Measurements from ENCODE around the gene TNPO3. TPM values are rescaled to one million over a fixed set of nuclear protein-coding genes. Genes with fewer than 3 reads are reported as not detected.

TNPO3 gene
- total and polyA plus RNA-seq, 8 donors = 32.5 to 40.5 (median 37.5) TPM

- TF ChIP-seq CTCF (IDR thresholded peaks at IDR 0.05) = no peak
- peaks cover 0 to 23% of the 10 kb centered on the region in 2 donors for H3K27me3 ChIP-seq
- H3K9me3 ChIP-seq = no peaks in the 10 kb centered on the region
- peak overlapping the region in 1 of 2 donors; percentile 75 for H3K27ac ChIP-seq
- peak; percentile 78 for ATAC-seq
- peak in 1 of 4 donors; percentile 48 for DNase-seq
- no peak overlapping the region for H3K4me3 ChIP-seq
- no peaks in the 10 kb centered on the region for H3K36me3 ChIP-seq
- peaks cover 0 to 31% of the 10 kb centered on the region in 2 donors for H3K4me1 ChIP-seq
- intact Hi-C loops (cut with DNase I) = loop anchor here in 1 of 2 donors (5.0 kb wide), 1 partner anchor 188 kb away; no protein-coding TSS in a partner anchor
Observed at GRCh38 chr7:129090300-129090907, 35.5 kb upstream of the TNPO3 start.

- H3K27ac ChIP-seq = peak overlapping the region in 1 of 2 donors; percentile 75
- H3K9me3 ChIP-seq = no peaks in the 10 kb centered on the region
- DNase-seq = no peak
- no peaks in the 10 kb centered on the region for H3K36me3 ChIP-seq
- peaks cover 0 to 31% of the 10 kb centered on the region in 2 donors for H3K4me1 ChIP-seq
- TF ChIP-seq CTCF (IDR thresholded peaks at IDR 0.05) = no peak
- intact Hi-C loops (cut with DNase I) = loop anchor here in 1 of 2 donors (5.0 kb wide), 1 partner anchor 187 kb away; no protein-coding TSS in a partner anchor
- peak; percentile 59 for ATAC-seq
- H3K4me3 ChIP-seq = no peak overlapping the region
- peaks cover 0 to 27% of the 10 kb centered on the region in 2 donors for H3K27me3 ChIP-seq
Observed at GRCh38 chr7:129089521-129090212, 34.8 kb upstream of the TNPO3 start.

- no peak overlapping the region for H3K4me3 ChIP-seq
- peaks cover 0 to 29% of the 10 kb centered on the region in 2 donors for H3K27me3 ChIP-seq
- no peak for TF ChIP-seq CTCF (IDR thresholded peaks at IDR 0.05)
- intact Hi-C loops (cut with DNase I) = no loop called here
- H3K36me3 ChIP-seq = no peaks in the 10 kb centered on the region
- ATAC-seq (no peak), DNase-seq (no peak)
- no peaks in the 10 kb centered on the region for H3K9me3 ChIP-seq
- H3K27ac ChIP-seq = no peak overlapping the region
- H3K4me1 ChIP-seq = peaks cover 0 to 11% of the 10 kb centered on the region in 2 donors
Observed at GRCh38 chr7:129084801-129085551, 30.1 kb upstream of the TNPO3 start.

GRCh38 chr7:129083525-129083924 is 28.6 kb upstream of the TNPO3 start:
- intact Hi-C loops (cut with DNase I) = no loop called here
- Histone ChIP-seq H3K4me1 (no peaks in the 10 kb centered on the region), H3K36me3 (no peaks in the 10 kb centered on the region), H3K27me3 (peaks cover 0 to 34% of the 10 kb centered on the region in 2 donors), H3K4me3 (no peak overlapping the region), H3K27ac (peak overlapping the region in 1 of 2 donors; percentile 8), H3K9me3 (no peaks in the 10 kb centered on the region)
- DNase-seq = no peak
- ATAC-seq = no peak
- no peak for TF ChIP-seq CTCF (IDR thresholded peaks at IDR 0.05)

GRCh38 chr7:129078455-129078854 is 23.5 kb upstream of the TNPO3 start:
- Histone ChIP-seq H3K27ac (no peak overlapping the region), H3K27me3 (peaks cover 0 to 5% of the 10 kb centered on the region in 2 donors), H3K36me3 (no peaks in the 10 kb centered on the region), H3K4me1 (peaks cover 0 to 9% of the 10 kb centered on the region in 2 donors), H3K9me3 (no peaks in the 10 kb centered on the region), H3K4me3 (no peak overlapping the region)
- no peak for DNase-seq
- no peak for ATAC-seq
- TF ChIP-seq CTCF (IDR thresholded peaks at IDR 0.05) = no peak
- intact Hi-C loops (cut with DNase I) = no loop called here

All from left lung (tissue), 10 donors.